ENCODE data around the gene DDR2. TPM values are rescaled to one million over a fixed set of nuclear protein-coding genes. Genes with fewer than 3 reads are reported as not detected.
A peak's percentile ranks its signal among the peaks of the same experiment; 100 is the strongest.

The DDR2 gene
- total RNA-seq, 1 donor from 2014 or later = 26.9 TPM

- peaks cover 31% of the 10 kb centered on the region for H3K4me1 ChIP-seq
- no peak overlapping the region for H3K27ac ChIP-seq (replicated peaks)
- TF ChIP-seq CTCF (IDR thresholded peaks at IDR 0.05; ENCODE audit: borderline replicate concordance) = no peak
- intact Hi-C loops (cut with micrococcal nuclease) = no loop called here
- H3K4me3 ChIP-seq = no peak overlapping the region
- H3K9me3 ChIP-seq (replicated peaks) = no peaks in the 10 kb centered on the region
- no peaks in the 10 kb centered on the region for H3K27me3 ChIP-seq (ENCODE audit: low read depth)
- peaks cover 3% of the 10 kb centered on the region for H3K36me3 ChIP-seq
- peak; percentile 44 for DNase-seq
Measured at GRCh38 chr1:162716123-162716522, 83.9 kb downstream of the DDR2 start.

GRCh38 chr1:162716552-162716951 lies 84.3 kb downstream of the DDR2 start:
- H3K4me1 ChIP-seq = peaks cover 27% of the 10 kb centered on the region
- no peak for DNase-seq
- H3K27ac ChIP-seq (replicated peaks) = no peak overlapping the region
- H3K4me3 ChIP-seq = no peak overlapping the region
- no peak for TF ChIP-seq CTCF (IDR thresholded peaks at IDR 0.05; ENCODE audit: borderline replicate concordance)
- H3K36me3 ChIP-seq = peaks cover 3% of the 10 kb centered on the region
- no peaks in the 10 kb centered on the region for H3K9me3 ChIP-seq (replicated peaks)
- no peaks in the 10 kb centered on the region for H3K27me3 ChIP-seq (ENCODE audit: low read depth)
- intact Hi-C loops (cut with micrococcal nuclease) = no loop called here

GRCh38 chr1:162717548-162718184 lies 85.4 kb downstream of the DDR2 start:
- Histone ChIP-seq H3K4me1 (peaks cover 16% of the 10 kb centered on the region), H3K4me3 (no peak overlapping the region), H3K27me3 (ENCODE audit: low read depth) (no peaks in the 10 kb centered on the region), H3K9me3 (replicated peaks) (no peaks in the 10 kb centered on the region), H3K36me3 (peaks cover 3% of the 10 kb centered on the region), H3K27ac (replicated peaks) (no peak overlapping the region)
- DNase-seq = no peak
- intact Hi-C loops (cut with micrococcal nuclease) = no loop called here
- TF ChIP-seq CTCF (IDR thresholded peaks at IDR 0.05; ENCODE audit: borderline replicate concordance) = no peak

- Histone ChIP-seq H3K4me1 (peaks cover 13% of the 10 kb centered on the region), H3K9me3 (replicated peaks) (no peaks in the 10 kb centered on the region), H3K27ac (replicated peaks) (no peak overlapping the region), H3K27me3 (ENCODE audit: low read depth) (no peaks in the 10 kb centered on the region), H3K4me3 (no peak overlapping the region), H3K36me3 (peaks cover 3% of the 10 kb centered on the region)
- no peak for DNase-seq
- no peak for TF ChIP-seq CTCF (IDR thresholded peaks at IDR 0.05; ENCODE audit: borderline replicate concordance)
- intact Hi-C loops (cut with micrococcal nuclease) = no loop called here
Measured at GRCh38 chr1:162719678-162720077, 87.4 kb downstream of the DDR2 start.

GRCh38 chr1:162720996-162721395 lies 88.7 kb downstream of the DDR2 start:
- no peak for DNase-seq
- H3K27ac ChIP-seq (replicated peaks) = no peak overlapping the region

More at GRCh38 chr1:162720996-162721395, 88.7 kb downstream of the DDR2 start:
- Histone ChIP-seq H3K9me3 (replicated peaks) (no peaks in the 10 kb centered on the region), H3K36me3 (peaks cover 3% of the 10 kb centered on the region), H3K4me1 (peaks cover 6% of the 10 kb centered on the region), H3K4me3 (no peak overlapping the region), H3K27me3 (ENCODE audit: low read depth) (no peaks in the 10 kb centered on the region)
- intact Hi-C loops (cut with micrococcal nuclease) = no loop called here
- TF ChIP-seq CTCF (IDR thresholded peaks at IDR 0.05; ENCODE audit: borderline replicate concordance) = no peak
